ENCODE measurements around the gene HIVEP1. TPM values are rescaled to one million over a fixed set of nuclear protein-coding genes. Genes with fewer than 3 reads are reported as not detected.

The HIVEP1 gene
- total RNA-seq, 1 donor from 2014 or later = 10.8 TPM

GRCh38 chr6:12115492-12115891, 103.4 kb downstream of the HIVEP1 start:
- DNase-seq (ENCODE audit: low read depth) = no peak

- DNase-seq (ENCODE audit: low read depth) = no peak
Measured at GRCh38 chr6:12116264-12116800, 104.2 kb downstream of the HIVEP1 start.

- DNase-seq (ENCODE audit: low read depth) = no peak
Measured at GRCh38 chr6:12116978-12117377, 104.9 kb downstream of the HIVEP1 start.

GRCh38 chr6:12118607-12119006, 106.5 kb downstream of the HIVEP1 start:
- no peak for DNase-seq (ENCODE audit: low read depth)

- no peak for DNase-seq (ENCODE audit: low read depth)
Measured at GRCh38 chr6:12119085-12119588, 107.0 kb downstream of the HIVEP1 start.

- DNase-seq (ENCODE audit: low read depth) = no peak
Measured at GRCh38 chr6:12125396-12125795, 113.3 kb downstream of the HIVEP1 start.

- no peak for DNase-seq (ENCODE audit: low read depth)
Measured at GRCh38 chr6:12126051-12126450, 113.9 kb downstream of the HIVEP1 start.

GRCh38 chr6:12129523-12129922, 117.4 kb downstream of the HIVEP1 start:
- no peak for DNase-seq (ENCODE audit: low read depth)

GRCh38 chr6:12132351-12133222, 120.5 kb downstream of the HIVEP1 start:
- DNase-seq (ENCODE audit: low read depth) = peak; percentile 5

GRCh38 chr6:12134581-12134980, 122.5 kb downstream of the HIVEP1 start:
- peak; percentile 15 for DNase-seq (ENCODE audit: low read depth)

- DNase-seq (ENCODE audit: low read depth) = no peak
Measured at GRCh38 chr6:12134991-12135390, 122.9 kb downstream of the HIVEP1 start.

- no peak for DNase-seq (ENCODE audit: low read depth)
Measured at GRCh38 chr6:12136905-12137304, 124.8 kb downstream of the HIVEP1 start.

GRCh38 chr6:12137480-12137879, 125.4 kb downstream of the HIVEP1 start:
- peak; percentile 77 for DNase-seq (ENCODE audit: low read depth)

GRCh38 chr6:12138381-12138780, 126.3 kb downstream of the HIVEP1 start:
- DNase-seq (ENCODE audit: low read depth) = peak; percentile 69

GRCh38 chr6:12138936-12139335, 126.8 kb downstream of the HIVEP1 start:
- no peak for DNase-seq (ENCODE audit: low read depth)

GRCh38 chr6:12147557-12148316, 135.6 kb downstream of the HIVEP1 start:
- DNase-seq (ENCODE audit: low read depth) = peak; percentile 21

GRCh38 chr6:12148317-12148801, 136.2 kb downstream of the HIVEP1 start:
- peak; percentile 48 for DNase-seq (ENCODE audit: low read depth)

- no peak for DNase-seq (ENCODE audit: low read depth)
Measured at GRCh38 chr6:12148841-12149240, 136.7 kb downstream of the HIVEP1 start.

GRCh38 chr6:12149944-12150510, 137.9 kb downstream of the HIVEP1 start:
- no peak for DNase-seq (ENCODE audit: low read depth)

GRCh38 chr6:12150812-12151432, 138.8 kb downstream of the HIVEP1 start:
- peak; percentile 16 for DNase-seq (ENCODE audit: low read depth)

- no peak for DNase-seq (ENCODE audit: low read depth)
Measured at GRCh38 chr6:12151433-12151820, 139.3 kb downstream of the HIVEP1 start.

Measured in myocyte (in vitro differentiated cells).